GM19238 (cell line): ENCODE data around the gene PNP.
"Not testable (repeated sequence)": the region's sequence is repeated elsewhere in the genome, so short reads cannot be mapped to it uniquely, and the experiment has no call there.

Source experiments
- DNase-seq: peaks from one replicate; pipeline ENCODE4 v3.0.0; 2011; ENCODE audit warnings: low spot score; ENCODE audit not compliant: insufficient read length

Gene PNP

GRCh38 chr14:20489093-20489994 lies 20.1 kb downstream of the PNP start:
- DNase-seq: no peak

- no peak for DNase-seq
Observed at GRCh38 chr14:20490563-20490962, 21.4 kb downstream of the PNP start.

GRCh38 chr14:20492486-20492885 lies 23.3 kb downstream of the PNP start:
- DNase-seq: no peak

GRCh38 chr14:20493634-20494033 lies 24.4 kb downstream of the PNP start:
- DNase-seq: no peak

- DNase-seq: no peak
Observed at GRCh38 chr14:20494935-20495766, 25.9 kb downstream of the PNP start.

- DNase-seq: no peak
Observed at GRCh38 chr14:20498622-20499021, 29.4 kb downstream of the PNP start.

- DNase-seq: no peak
Observed at GRCh38 chr14:20499108-20499507, 29.9 kb downstream of the PNP start.

- no peak for DNase-seq
Observed at GRCh38 chr14:20499881-20500280, 30.7 kb downstream of the PNP start.

GRCh38 chr14:20501346-20501745 lies 32.1 kb downstream of the PNP start:
- DNase-seq: no peak

- no peak for DNase-seq
Observed at GRCh38 chr14:20503898-20504297, 34.7 kb downstream of the PNP start.

- DNase-seq: not testable (repeated sequence)
Observed at GRCh38 chr14:20506276-20506675, 37.1 kb downstream of the PNP start.

GRCh38 chr14:20506752-20507151 lies 37.5 kb downstream of the PNP start:
- DNase-seq: not testable (repeated sequence)

GRCh38 chr14:20507537-20507936 lies 38.3 kb downstream of the PNP start:
- DNase-seq: not testable (repeated sequence)

GRCh38 chr14:20508367-20508766 lies 39.2 kb downstream of the PNP start:
- DNase-seq: no peak

GRCh38 chr14:20512177-20512905 lies 43.1 kb downstream of the PNP start:
- DNase-seq: no peak

- no peak for DNase-seq
Observed at GRCh38 chr14:20515846-20516245, 46.6 kb downstream of the PNP start.

GRCh38 chr14:20516921-20517320 lies 47.7 kb downstream of the PNP start:
- DNase-seq: no peak

GRCh38 chr14:20522332-20522731 lies 53.1 kb downstream of the PNP start:
- DNase-seq: no peak

GRCh38 chr14:20524027-20524426 lies 54.8 kb downstream of the PNP start:
- no peak for DNase-seq
